Left hindlimb (tissue), 1 donor: ENCODE data around the gene CALML4.
"Not testable (repeated sequence)": the region's sequence is repeated elsewhere in the genome, so short reads cannot be mapped to it uniquely, and the experiment has no call there.

Source experiments
- DNase-seq: peaks from one replicate; pipeline ENCODE4 v3.0.0-alpha.2; 2018

The CALML4 gene

DNA sequence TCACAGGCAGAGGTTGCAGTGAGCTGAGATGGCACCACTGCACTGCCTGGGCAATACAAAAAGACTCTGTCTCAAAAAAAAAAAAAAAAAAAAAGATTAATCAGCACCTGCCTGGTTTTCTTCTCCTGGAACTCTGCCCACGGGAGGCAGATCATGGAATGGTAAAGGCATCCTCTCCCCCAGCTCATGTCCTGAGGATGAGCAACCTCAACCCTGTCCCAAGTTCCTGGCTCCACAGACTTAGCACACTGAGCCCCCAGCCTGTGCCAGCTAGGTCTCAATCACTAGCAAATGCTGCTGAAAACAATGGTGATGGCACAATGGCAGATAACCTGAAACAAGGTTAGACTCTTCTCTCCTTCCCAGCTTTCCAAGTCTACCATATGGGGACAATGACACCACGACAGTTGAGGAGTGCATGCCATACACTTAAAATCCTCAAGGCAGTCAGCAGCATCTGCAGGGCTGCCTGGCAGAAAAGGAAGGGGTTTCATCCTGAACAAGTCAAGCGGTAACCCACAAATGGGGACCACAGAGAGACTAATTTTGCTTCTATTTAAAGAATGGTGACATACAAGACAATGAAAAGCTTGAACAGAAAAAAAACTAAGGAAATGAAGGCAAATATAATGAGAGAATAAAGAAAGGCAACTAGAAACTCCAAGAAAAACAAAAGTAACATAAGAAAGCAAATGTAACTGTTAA, 19.6 kb upstream of the CALML4 start:
- no peak for DNase-seq

DNA sequence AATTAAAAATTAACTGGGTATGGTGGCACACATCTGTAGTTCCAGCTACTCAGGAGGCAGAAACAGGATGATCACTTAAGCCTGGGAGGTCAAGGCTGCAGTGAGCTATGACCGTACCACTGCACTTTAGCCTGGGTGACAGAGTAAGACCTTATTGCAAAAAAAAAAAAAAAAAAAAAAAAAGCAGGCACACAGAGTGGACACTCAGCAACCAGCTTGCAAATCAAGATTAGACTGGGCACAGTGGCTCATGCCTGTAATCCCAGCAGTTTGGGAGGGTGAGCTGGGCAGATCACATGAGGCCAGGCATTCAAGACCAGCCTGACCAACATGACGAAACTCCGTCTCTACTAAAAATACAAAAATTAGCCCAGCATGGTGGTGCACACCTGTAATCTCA, 19.0 kb upstream of the CALML4 start:
- no peak for DNase-seq

- no peak for DNase-seq
These were observed 18.0 kb upstream of the CALML4 start for GRCh38 chr15:68223171-68223570.

DNA sequence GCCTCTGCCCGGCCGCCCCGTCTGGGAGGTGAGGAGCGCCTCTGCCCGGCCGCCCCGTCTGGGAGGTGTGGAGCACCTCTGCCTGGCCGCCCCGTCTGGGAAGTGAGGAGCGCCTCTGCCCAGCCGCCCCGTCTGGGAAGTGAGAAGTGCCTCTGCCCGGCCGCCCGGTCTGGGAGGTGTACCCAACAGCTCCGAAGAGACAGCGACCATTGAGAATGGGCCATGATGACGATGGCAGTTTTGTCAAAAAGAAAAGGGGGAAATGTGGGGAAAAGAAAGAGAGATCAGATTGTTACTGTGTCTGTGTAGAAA, 17.3 kb upstream of the CALML4 start:
- DNase-seq, result not testable (repeated sequence)

DNA sequence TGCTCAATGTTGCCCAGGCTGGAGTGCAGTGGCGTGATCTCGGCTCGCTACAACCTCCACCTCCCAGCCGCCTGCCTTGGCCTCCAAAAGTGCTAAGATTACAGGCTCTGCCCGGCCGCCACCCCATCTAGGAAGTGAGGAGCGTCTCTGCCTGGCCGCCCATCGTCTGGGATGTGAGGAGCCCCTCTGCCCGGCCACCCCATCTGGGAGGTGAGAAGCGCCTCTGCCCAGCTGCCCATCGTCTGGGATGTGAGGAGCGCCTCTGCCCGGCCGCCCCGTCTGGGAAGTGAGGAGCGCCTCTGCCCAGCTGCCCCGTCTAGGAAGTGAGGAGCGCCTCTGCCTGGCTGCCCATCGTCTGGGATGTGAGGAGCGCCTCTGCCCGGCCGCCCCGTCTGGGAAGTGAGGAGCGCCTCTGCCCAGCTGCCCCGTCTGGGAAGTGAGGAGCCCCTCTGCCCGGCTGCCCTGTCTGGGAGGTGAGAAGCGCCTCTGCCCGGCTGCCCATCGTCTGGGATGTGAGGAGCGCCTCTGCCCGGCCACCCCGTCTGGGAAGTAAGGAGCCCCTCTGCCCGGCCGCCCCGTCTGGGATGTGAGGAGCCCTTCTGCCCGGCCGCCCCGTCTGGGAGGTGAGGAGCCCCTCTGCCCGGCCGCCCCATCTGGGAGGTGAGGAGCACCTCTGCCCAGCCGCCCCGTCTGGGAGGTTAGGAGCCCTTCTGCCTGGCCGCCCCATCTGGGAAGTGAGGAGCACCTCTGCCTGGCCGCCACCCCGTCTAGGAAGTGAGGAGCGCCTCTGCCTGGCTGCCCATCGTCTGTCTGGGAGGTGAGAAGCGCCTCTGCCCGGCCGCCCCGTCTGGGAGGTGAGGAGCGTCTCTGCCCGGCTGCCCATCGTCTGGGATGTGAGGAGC, 16.6 kb upstream of the CALML4 start:
- DNase-seq, result not testable (repeated sequence)

DNA sequence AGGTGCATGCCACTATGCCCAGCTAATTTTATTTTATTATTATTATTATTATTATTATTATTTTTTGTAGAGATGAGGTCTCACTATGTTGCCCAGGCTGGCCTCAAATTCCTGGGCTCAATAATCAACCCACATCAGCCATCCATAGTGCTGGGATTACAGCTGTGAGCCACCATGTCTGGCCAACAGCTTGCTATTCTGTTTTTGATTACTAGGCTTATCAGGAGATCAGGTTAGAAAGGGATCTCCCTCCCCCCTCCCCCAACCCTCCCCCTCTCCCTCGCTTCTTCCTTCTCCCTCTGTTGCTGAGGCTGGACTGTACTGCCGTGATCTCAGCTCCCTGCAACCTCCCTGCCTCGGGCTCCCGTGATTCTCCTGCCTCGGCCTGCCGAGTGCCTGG, 15.8 kb upstream of the CALML4 start:
- no peak for DNase-seq

GRCh38 chr15:68220489-68220888, 15.4 kb upstream of the CALML4 start:
- no peak for DNase-seq

- DNase-seq, result no peak
These were observed 14.0 kb upstream of the CALML4 start for GRCh38 chr15:68218847-68219798.

- DNase-seq, result no peak
These were observed 13.2 kb upstream of the CALML4 start for GRCh38 chr15:68218331-68218730.

GRCh38 chr15:68217341-68217740, 12.2 kb upstream of the CALML4 start:
- DNase-seq, result no peak

DNA sequence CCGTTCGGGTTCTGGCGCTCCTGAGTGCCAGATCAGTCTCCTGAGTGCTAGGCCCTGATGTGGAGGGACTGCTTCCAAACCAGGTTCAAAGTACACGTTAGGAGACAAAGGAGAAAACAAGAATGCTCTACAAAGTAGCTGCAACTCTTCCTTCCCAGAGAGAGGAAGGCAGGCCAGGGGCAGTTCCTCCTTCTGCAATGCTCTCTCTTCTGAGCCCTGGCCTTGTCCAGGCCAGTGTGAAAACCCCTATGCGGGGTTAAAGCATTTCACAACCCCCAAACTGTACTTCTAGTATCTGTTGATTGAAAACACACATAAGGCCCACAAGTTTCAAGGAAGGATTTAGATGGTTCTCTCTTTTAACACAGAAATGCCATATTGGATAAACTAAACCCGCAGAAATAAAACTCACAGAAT, 9.7 kb upstream of the CALML4 start:
- no peak for DNase-seq

DNA sequence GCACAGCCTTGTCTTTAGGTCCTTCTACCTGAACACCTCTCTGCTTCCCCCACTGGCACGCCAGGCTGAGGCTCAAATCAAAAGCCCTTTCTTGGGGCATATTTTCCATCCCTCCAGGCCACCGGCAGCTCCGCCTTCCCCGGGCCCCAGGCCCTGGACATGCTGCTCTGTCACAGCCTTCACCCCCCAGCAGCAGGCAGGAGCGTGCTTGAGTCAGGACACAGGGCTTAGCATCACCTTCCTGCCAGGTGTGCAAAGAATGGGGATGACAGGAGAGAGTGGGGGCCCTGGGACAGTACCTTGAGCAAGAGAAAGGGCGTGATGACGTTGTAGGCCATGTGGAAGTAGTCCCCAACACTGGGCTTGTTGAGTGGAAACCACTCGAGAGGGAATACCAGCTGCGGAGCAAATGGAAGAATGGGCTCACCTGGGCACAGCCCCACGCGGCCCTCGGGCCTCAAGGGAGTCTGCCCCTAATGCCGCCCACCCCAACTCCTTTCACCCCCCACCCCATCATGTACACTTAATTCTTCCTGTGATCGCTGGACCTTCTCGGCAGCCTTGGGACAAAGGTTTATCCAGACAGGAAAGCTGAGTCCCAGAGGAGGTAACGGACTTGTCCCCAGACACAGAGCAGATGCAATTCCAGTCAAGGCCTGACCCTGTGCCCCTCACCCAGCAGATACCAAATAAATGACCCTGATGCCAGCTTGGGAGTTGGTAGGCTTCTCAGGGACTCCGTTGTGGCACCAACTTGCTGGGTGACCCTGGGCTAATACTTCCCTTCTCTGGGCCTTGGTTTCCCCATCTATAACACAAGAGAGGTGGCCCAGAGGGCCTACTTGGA, 9.1 kb upstream of the CALML4 start:
- no peak for DNase-seq

- DNase-seq, result not testable (repeated sequence)
These were observed 8.3 kb upstream of the CALML4 start for GRCh38 chr15:68213491-68213845.

DNA sequence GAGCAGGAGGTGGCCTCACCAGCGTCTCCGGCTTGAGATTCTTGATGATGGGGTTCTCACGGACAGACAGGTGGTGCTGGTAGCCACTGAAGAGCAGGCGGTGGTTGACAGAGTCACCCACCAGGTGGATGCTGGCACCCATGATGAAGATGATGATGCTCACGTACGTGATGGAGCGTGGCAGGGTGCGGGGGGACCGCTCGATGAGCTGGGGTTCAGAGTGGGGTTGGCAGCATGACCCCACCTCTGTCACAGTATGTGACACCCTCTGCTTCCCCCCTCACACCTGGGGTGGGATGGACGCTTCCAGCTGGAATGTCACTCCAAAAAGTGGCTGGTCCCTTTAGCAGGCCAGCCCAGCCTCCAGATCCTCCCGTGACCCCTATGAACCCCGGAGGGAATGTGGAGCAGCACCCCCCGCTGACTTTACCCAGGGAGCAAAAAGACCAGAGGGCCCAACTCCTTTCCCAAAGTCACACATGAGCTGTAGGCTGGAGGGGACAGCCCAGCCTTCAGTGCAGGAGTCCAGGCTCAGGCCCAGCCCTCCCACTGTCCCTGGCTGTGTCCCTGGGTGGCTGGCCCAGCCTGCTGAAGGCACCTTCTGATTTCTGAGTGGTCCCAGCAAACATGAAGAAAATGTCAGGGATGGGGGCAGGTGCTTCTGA, 6.7 kb upstream of the CALML4 start:
- DNase-seq, result peak; percentile 23

DNA sequence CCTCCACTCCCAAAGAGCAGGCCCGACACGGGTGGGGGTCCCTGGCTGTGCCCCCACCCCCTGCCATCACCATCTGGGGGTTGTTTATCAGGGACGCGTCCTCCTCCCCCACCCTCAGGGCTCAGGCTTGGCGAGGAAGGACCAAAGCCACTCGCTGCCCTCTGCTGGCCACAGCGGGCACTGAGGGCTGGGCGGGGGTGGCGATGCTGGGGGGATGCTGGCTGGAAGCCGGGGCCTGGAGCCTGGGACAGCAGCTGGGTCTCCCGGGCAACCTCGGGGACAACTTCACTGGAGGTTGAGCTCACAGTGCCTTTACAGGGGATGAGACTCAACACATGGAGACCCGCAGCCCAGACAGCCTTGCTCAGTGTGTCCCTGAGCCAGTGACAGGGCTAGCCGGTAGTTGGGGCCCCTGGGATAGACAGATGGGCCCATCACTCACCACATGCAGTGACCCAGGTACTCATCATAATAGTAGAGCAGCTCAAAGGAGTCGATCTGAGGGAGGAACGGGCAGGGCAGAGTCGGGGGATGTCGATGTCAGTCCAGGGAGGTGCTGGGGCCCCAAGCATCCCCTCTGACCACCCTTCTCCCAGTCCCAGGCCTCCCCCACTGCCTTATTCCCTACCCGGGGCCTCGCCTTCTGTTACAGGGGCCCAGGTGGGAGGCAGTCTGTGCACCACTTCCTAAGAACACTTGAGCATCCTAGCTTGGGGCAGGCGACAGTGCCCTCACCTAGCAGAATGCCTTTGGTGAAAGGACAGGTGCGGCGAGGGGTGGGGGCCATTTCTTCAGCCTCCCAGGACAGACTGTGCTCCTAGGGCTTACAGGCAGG, 5.9 kb upstream of the CALML4 start:
- peak; percentile 80 for DNase-seq

- peak; percentile 25 for DNase-seq
These were observed 5.3 kb upstream of the CALML4 start for GRCh38 chr15:68210409-68210756.

GRCh38 chr15:68209735-68210408, 4.7 kb upstream of the CALML4 start:
- peak; percentile 14 for DNase-seq

DNA sequence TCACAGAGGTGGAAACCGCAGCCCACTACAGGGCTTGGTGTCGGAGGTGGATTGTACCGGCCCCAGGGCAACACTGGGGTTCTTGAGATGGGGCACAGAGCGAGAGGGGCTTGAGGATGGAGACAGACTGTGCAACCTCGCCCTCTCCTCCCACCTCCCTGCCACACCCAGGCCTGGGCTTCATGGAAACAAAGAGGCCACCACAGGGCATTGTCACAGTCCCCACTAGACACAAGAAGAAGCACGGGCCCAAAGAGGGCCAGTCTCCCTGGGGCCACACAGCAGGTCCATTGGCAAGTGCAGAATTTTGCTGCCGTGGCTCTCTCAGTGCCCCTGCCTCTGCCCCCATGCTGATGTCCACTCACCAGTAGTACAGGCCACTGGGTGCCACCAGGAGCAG, 4.1 kb upstream of the CALML4 start:
- no peak for DNase-seq

- no peak for DNase-seq
These were observed 3.6 kb upstream of the CALML4 start for GRCh38 chr15:68208636-68209240.

DNA sequence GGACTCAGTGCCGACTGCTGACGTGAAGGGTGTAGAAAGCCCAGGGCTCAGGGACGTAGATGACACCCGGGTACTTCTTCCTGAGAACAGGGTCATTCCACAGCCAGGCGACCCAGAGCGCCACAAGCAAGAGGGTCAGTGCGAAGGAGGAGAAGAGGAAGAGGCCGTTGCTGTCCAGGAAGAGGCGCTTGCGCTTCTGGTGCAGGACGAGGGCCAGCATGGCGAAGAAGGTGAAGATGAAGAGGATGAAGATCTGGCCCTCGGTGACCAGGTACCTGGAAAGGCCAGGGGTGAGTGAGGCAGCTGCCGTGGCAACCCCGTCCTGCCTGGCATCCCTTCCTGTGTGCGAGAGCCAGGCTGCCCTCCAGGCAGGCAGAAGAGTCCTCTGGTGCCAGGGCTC, 3.0 kb upstream of the CALML4 start:
- no peak for DNase-seq
